HUES64 (cell line): ENCODE measurements around the gene ASF1B.

Experiments used
- H3K27ac ChIP-seq: 2 replicates; pipeline ENCODE4 v1.7.0; 2013; ENCODE audit warnings: low read depth, low read length, inconsistent platforms
- H3K27me3 ChIP-seq: 2 replicates; pipeline ENCODE4 v1.6.1; 2013; ENCODE audit warnings: mild to moderate bottlenecking, low read length; ENCODE audit not compliant: insufficient read depth
- H3K36me3 ChIP-seq: 2 replicates; pipeline ENCODE4 v1.6.1; 2013; ENCODE audit warnings: mild to moderate bottlenecking, low read length; ENCODE audit not compliant: insufficient read depth
- H3K4me1 ChIP-seq: 2 replicates; pipeline ENCODE4 v1.6.1; 2013; ENCODE audit warnings: mild to moderate bottlenecking, low read length, moderate library complexity; ENCODE audit not compliant: insufficient read depth
- H3K4me3 ChIP-seq: 2 replicates; pipeline ENCODE4 v1.5.1; 2013; ENCODE audit warnings: mild to moderate bottlenecking, low read length, moderate library complexity
- H3K9ac ChIP-seq: 2 replicates; pipeline ENCODE4 v1.6.1; 2013; ENCODE audit warnings: mild to moderate bottlenecking, low read depth, low read length
- H3K9me3 ChIP-seq: 2 replicates; pipeline ENCODE4 v1.6.1; 2013; ENCODE audit warnings: low read depth, low read length; ENCODE audit not compliant: insufficient read depth
- WGBS: fragments of 150-250, 120-280 bp; methylation state at CpG from one replicate; pipeline ENCODE4 v1.1.7; 2013; ENCODE audit warnings: missing lambda C conversion rate; 5-methylcytosine and 5-hydroxymethylcytosine counted together

The ASF1B gene

GRCh38 chr19:14168259-14168972, 32.0 kb upstream of the ASF1B start:
- Histone ChIP-seq H3K9ac (no peak overlapping the region), H3K4me3 (no peak overlapping the region)
- 95% methylated on average over 19 of the region's 19 CpGs for WGBS

GRCh38 chr19:14167576-14168138, 31.3 kb upstream of the ASF1B start:
- no peak overlapping the region for H3K4me3 ChIP-seq
- no peak overlapping the region for H3K27ac ChIP-seq
- H3K9ac ChIP-seq, result no peak overlapping the region
- H3K9me3 ChIP-seq, result no peaks in the 10 kb centered on the region
- peaks cover 60% of the 10 kb centered on the region for H3K36me3 ChIP-seq
- no peaks in the 10 kb centered on the region for H3K4me1 ChIP-seq
- no peaks in the 10 kb centered on the region for H3K27me3 ChIP-seq
- WGBS, result 90% methylated on average over 18 of the region's 18 CpGs

More at GRCh38 chr19:14168259-14168972, 32.0 kb upstream of the ASF1B start:
- no peaks in the 10 kb centered on the region for H3K4me1 ChIP-seq
- H3K27ac ChIP-seq, result no peak overlapping the region
- no peaks in the 10 kb centered on the region for H3K9me3 ChIP-seq
- no peaks in the 10 kb centered on the region for H3K27me3 ChIP-seq
- peaks cover 60% of the 10 kb centered on the region for H3K36me3 ChIP-seq

GRCh38 chr19:14166999-14167575, 30.7 kb upstream of the ASF1B start:
- H3K27ac ChIP-seq, result no peak overlapping the region
- H3K4me1 ChIP-seq, result no peaks in the 10 kb centered on the region
- H3K9ac ChIP-seq, result no peak overlapping the region
- H3K27me3 ChIP-seq, result no peaks in the 10 kb centered on the region
- no peaks in the 10 kb centered on the region for H3K9me3 ChIP-seq
- 94% methylated on average over 7 of the region's 12 CpGs for WGBS
- H3K36me3 ChIP-seq, result peaks cover 60% of the 10 kb centered on the region
- no peak overlapping the region for H3K4me3 ChIP-seq

- peaks cover 59% of the 10 kb centered on the region for H3K36me3 ChIP-seq
- no peaks in the 10 kb centered on the region for H3K27me3 ChIP-seq
- H3K4me3 ChIP-seq, result no peak overlapping the region
- no peak overlapping the region for H3K9ac ChIP-seq
- no peaks in the 10 kb centered on the region for H3K9me3 ChIP-seq
- 90% methylated on average over 13 of the region's 20 CpGs for WGBS
- no peak overlapping the region for H3K27ac ChIP-seq
- no peaks in the 10 kb centered on the region for H3K4me1 ChIP-seq
These were observed 29.8 kb upstream of the ASF1B start for GRCh38 chr19:14165990-14166830.

GRCh38 chr19:14164724-14165493, 28.5 kb upstream of the ASF1B start:
- Histone ChIP-seq H3K27ac (no peak overlapping the region), H3K27me3 (no peaks in the 10 kb centered on the region), H3K9me3 (no peaks in the 10 kb centered on the region), H3K36me3 (peaks cover 56% of the 10 kb centered on the region), H3K4me1 (no peaks in the 10 kb centered on the region), H3K9ac (peak overlapping the region; percentile 26; the same call in 1 of the 2 replicates), H3K4me3 (no peak overlapping the region)
- 94% methylated on average over 16 of the region's 16 CpGs for WGBS

GRCh38 chr19:14164082-14164481, 27.7 kb upstream of the ASF1B start:
- Histone ChIP-seq H3K27me3 (no peaks in the 10 kb centered on the region), H3K27ac (no peak overlapping the region), H3K9ac (no peak overlapping the region), H3K9me3 (no peaks in the 10 kb centered on the region), H3K4me3 (no peak overlapping the region), H3K4me1 (no peaks in the 10 kb centered on the region), H3K36me3 (peaks cover 56% of the 10 kb centered on the region)
- 77% methylated on average over 11 of the region's 11 CpGs for WGBS

GRCh38 chr19:14162871-14163297, 26.5 kb upstream of the ASF1B start:
- Histone ChIP-seq H3K4me1 (no peaks in the 10 kb centered on the region), H3K36me3 (peaks cover 56% of the 10 kb centered on the region)
- 96% methylated on average over 38 of the region's 38 CpGs for WGBS

GRCh38 chr19:14161305-14161704, 24.9 kb upstream of the ASF1B start:
- Histone ChIP-seq H3K9ac (no peak overlapping the region), H3K27me3 (no peaks in the 10 kb centered on the region), H3K9me3 (no peaks in the 10 kb centered on the region), H3K27ac (no peak overlapping the region), H3K4me1 (no peaks in the 10 kb centered on the region), H3K4me3 (no peak overlapping the region), H3K36me3 (peaks cover 71% of the 10 kb centered on the region)
- 96% methylated on average over 19 of the region's 19 CpGs for WGBS

More at GRCh38 chr19:14162871-14163297, 26.5 kb upstream of the ASF1B start:
- no peak overlapping the region for H3K27ac ChIP-seq
- no peak overlapping the region for H3K9ac ChIP-seq
- no peaks in the 10 kb centered on the region for H3K9me3 ChIP-seq
- no peaks in the 10 kb centered on the region for H3K27me3 ChIP-seq
- H3K4me3 ChIP-seq, result no peak overlapping the region

GRCh38 chr19:14160017-14160703, 23.8 kb upstream of the ASF1B start:
- Histone ChIP-seq H3K27me3 (no peaks in the 10 kb centered on the region), H3K27ac (no peak overlapping the region), H3K36me3 (peaks cover 82% of the 10 kb centered on the region), H3K9me3 (no peaks in the 10 kb centered on the region), H3K4me1 (no peaks in the 10 kb centered on the region), H3K4me3 (no peak overlapping the region), H3K9ac (no peak overlapping the region)
- WGBS, result 94% methylated on average over 25 of the region's 25 CpGs

GRCh38 chr19:14159059-14159458, 22.7 kb upstream of the ASF1B start:
- 94% methylated on average over 12 of the region's 12 CpGs for WGBS
- peaks cover 92% of the 10 kb centered on the region for H3K36me3 ChIP-seq
- H3K9ac ChIP-seq, result no peak overlapping the region
- H3K27me3 ChIP-seq, result no peaks in the 10 kb centered on the region
- H3K27ac ChIP-seq, result no peak overlapping the region
- no peaks in the 10 kb centered on the region for H3K4me1 ChIP-seq
- H3K9me3 ChIP-seq, result no peaks in the 10 kb centered on the region
- H3K4me3 ChIP-seq, result no peak overlapping the region
